Activated T-helper 1 cell treated with anti-CD3 and anti-CD28 coated beads, Interleukin-12 subunit alpha, Interleukin-12 subunit beta, Interleukin-2, Interleukin-4 antibody, amounts not matched to agents 30 ng/mL and 10 ng/mL and 1 ng/mL, durations not matched to agents 14 hours and 24 hours and 36 hours (primary cell): ENCODE measurements around the gene GPC2. TPM values are rescaled to one million over a fixed set of nuclear protein-coding genes. Genes with fewer than 3 reads are reported as not detected.

Experiments
- DNase-seq: peaks from one replicate; pipeline ENCODE4 v3.0.0; 2021; ENCODE audit warnings: low spot score
- H3K27ac Mint-ChIP-seq: one replicate; pipeline ENCODE4 v1.8.0; 2021; ENCODE audit warnings: mild to moderate bottlenecking, mixed read lengths
- H3K27me3 Mint-ChIP-seq: one replicate; pipeline ENCODE4 v1.8.0; 2022; ENCODE audit warnings: mild to moderate bottlenecking, moderate library complexity, mixed read lengths; ENCODE audit not compliant: insufficient read depth
- H3K36me3 Mint-ChIP-seq: one replicate; pipeline ENCODE4 v1.8.0; 2021; ENCODE audit warnings: low read depth, mixed read lengths
- H3K4me1 Mint-ChIP-seq: one replicate; pipeline ENCODE4 v1.8.0; 2021; ENCODE audit warnings: low read depth, mixed read lengths
- H3K4me3 Mint-ChIP-seq: one replicate; pipeline ENCODE4 v1.8.0; 2021; ENCODE audit warnings: mild to moderate bottlenecking, moderate library complexity, mixed read lengths
- H3K9me3 Mint-ChIP-seq: one replicate; pipeline ENCODE4 v1.8.0; 2021; ENCODE audit warnings: mixed read lengths
- intact Hi-C: fragments of 100-400 bp; cut with micrococcal nuclease; formaldehyde crosslinking; loops from one replicate; pipeline ENCODE4 v1.15.1; 2024
- total RNA-seq: library from RNA; stranded (reverse); gene quantifications from 2 replicates; pipeline ENCODE4 v1.2.3, GENCODE V29; 2022

GPC2 gene
- total RNA-seq, 1 donor from 2014 or later = 4.8 TPM

DNA sequence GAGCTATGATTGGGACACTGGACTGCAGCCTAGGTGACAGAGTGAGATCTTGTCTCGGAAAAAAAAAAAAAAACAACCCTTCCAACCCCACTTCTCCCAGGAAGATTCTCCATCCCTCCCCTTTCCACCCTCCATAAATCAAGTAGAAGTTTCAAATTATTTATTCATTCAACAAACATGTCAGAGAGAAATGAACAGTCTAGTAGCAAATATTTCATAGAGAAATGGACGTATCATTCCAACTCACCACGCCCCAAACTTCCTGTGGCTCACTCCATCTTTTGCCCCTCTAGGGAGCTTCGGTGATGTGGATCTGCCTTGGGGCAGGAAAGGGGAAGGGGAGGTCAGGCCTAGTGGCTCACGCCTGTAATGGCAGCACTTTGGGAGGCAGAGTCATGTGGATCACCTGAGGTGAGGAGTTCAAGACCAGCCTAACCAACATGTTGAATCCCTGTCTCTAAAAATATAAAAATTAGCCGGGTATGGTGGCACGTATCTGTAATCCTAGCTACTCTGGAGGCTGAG, 18.0 kb downstream of the GPC2 start:
- peaks cover 22% of the 10 kb centered on the region for H3K36me3 Mint-ChIP-seq
- no peaks in the 10 kb centered on the region for H3K27me3 Mint-ChIP-seq
- H3K4me3 Mint-ChIP-seq = peak overlapping the region; percentile 81
- H3K4me1 Mint-ChIP-seq = peaks cover 56% of the 10 kb centered on the region
- intact Hi-C loops = loop anchor here (2.0 kb wide), 1 partner anchor 114 kb away; no protein-coding TSS in a partner anchor
- DNase-seq = no peak
- H3K9me3 Mint-ChIP-seq = no peaks in the 10 kb centered on the region
- H3K27ac Mint-ChIP-seq = peak overlapping the region; percentile 81

GRCh38 chr7:100158229-100159098, 18.7 kb downstream of the GPC2 start, which contains the start of gene TRAPPC14:
Gene TRAPPC14 (minus strand): TSS chr7:100158723. CDS start chr7:100158499, 224 bp downstream.
- Mint-ChIP-seq H3K27ac (peak within 1 kb of the TSS; percentile 81), H3K4me3 (peak within 1 kb of the TSS; percentile 81), H3K27me3 (no peaks in the 10 kb centered on the region), H3K4me1 (peaks cover 49% of the 10 kb centered on the region), H3K9me3 (no peaks in the 10 kb centered on the region), H3K36me3 (peaks cover 26% of the 10 kb centered on the region)
- intact Hi-C loops = loop anchor here (1.0 to 2.0 kb wide), 4 partner anchors 9 to 114 kb away; partner anchors contain the start of genes GPC2, LAMTOR4 and STAG3
- peak; percentile 89 for DNase-seq

DNA sequence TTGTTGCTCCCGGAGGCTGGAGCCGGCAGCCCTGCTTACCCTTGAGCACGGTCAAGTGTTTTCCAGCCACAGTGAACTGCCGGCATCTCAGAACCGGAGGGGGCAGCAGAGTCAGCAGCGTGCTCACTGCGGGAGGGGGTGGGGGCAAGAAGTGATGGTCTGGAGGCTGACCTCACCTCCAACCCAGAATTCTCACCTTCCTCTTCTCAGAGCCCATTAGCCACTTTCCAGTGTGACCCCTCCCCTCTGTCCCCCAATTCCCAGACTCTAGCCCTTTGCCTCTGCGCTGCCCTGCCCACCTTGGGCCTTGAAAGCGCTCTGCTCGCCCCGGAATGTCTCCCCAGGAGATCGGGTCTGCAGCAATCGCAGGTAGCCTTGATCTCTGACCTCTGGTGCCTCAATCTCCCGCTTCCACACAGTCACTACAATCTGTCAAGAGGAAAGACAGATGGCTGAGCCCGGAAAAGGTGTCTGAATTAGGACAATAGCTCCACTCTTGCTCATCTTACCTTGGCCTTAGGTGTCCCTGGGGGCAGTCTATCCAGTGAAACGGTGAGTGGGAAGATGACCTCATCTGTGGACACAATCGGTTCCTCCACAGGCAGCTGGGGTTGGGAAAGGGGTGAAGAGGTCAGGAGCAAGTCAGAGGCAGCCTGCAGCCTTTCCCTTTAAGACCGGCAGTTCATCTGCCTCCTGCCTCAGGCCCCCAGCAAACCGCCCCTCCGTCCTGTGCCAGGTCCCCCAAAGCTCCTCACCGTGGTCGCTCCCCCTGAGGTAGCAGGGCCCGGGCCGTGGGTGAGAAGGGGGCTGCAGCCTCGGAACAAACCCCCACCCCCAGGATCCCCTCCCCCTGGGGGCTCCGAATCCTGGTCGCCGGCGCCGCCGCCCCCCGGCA, 19.6 kb downstream of the GPC2 start:
- no peak for DNase-seq
- intact Hi-C loops = loop anchor here (1.0 to 2.0 kb wide), 4 partner anchors 9 to 115 kb away; partner anchors contain the start of genes GPC2, LAMTOR4 and STAG3
- peaks cover 29% of the 10 kb centered on the region for H3K36me3 Mint-ChIP-seq
- peak overlapping the region; percentile 81 for H3K4me3 Mint-ChIP-seq
- H3K4me1 Mint-ChIP-seq = peaks cover 43% of the 10 kb centered on the region
- H3K27ac Mint-ChIP-seq = peak overlapping the region; percentile 67
- no peaks in the 10 kb centered on the region for H3K27me3 Mint-ChIP-seq
- H3K9me3 Mint-ChIP-seq = no peaks in the 10 kb centered on the region

- intact Hi-C loops = no loop called here
- H3K4me1 Mint-ChIP-seq = peaks cover 47% of the 10 kb centered on the region
- H3K4me3 Mint-ChIP-seq = peak overlapping the region; percentile 81
- H3K9me3 Mint-ChIP-seq = no peaks in the 10 kb centered on the region
- H3K27ac Mint-ChIP-seq = peak overlapping the region; percentile 67
- peaks cover 34% of the 10 kb centered on the region for H3K36me3 Mint-ChIP-seq
- H3K27me3 Mint-ChIP-seq = no peaks in the 10 kb centered on the region
- DNase-seq = no peak
Observed at GRCh38 chr7:100157069-100157333, 20.2 kb downstream of the GPC2 start.

- Mint-ChIP-seq H3K27me3 (no peaks in the 10 kb centered on the region), H3K27ac (peak overlapping the region; percentile 67), H3K4me1 (peaks cover 44% of the 10 kb centered on the region), H3K4me3 (peak overlapping the region; percentile 81), H3K9me3 (no peaks in the 10 kb centered on the region), H3K36me3 (peaks cover 34% of the 10 kb centered on the region)
- intact Hi-C loops = no loop called here
- no peak for DNase-seq
Observed at GRCh38 chr7:100156331-100157068, 20.7 kb downstream of the GPC2 start.

DNA sequence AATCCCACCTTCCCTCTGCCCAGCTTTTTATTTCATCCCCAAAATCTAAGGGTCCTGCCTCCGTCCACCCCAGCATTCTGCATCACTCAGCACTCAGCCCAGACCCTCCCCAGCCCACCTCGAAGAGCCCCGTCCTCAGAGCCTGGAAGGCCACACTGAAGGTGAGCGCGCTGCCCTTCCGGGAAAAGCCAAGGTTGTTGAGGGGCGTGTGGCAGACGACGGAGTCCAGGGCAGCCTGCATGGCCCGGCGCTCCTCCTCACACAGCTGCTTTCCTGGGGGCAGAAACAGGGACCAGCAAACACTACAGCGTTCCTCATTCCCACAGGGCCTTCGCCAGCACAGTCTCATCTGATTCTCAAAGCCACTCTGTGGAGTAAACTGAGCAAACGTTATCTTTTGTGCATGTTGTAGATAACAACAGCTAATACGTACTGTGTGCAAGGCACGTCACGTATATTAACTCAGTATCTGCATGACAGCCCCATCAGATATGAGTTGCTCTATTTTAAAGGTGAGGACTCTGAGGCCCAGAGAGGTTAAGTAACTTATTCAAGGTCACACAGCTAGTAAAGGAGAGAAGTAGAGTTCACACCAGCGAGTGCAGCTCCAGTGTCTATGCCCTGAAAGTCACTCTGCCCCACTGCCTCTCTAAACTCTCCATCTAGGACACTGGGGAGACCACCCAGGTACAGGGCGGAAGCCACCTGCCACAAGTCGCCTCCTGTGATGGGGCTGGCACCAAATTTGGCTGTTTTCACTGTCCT, 21.4 kb downstream of the GPC2 start:
- H3K9me3 Mint-ChIP-seq = no peaks in the 10 kb centered on the region
- H3K4me3 Mint-ChIP-seq = peak overlapping the region; percentile 19
- peaks cover 43% of the 10 kb centered on the region for H3K4me1 Mint-ChIP-seq

DNA sequence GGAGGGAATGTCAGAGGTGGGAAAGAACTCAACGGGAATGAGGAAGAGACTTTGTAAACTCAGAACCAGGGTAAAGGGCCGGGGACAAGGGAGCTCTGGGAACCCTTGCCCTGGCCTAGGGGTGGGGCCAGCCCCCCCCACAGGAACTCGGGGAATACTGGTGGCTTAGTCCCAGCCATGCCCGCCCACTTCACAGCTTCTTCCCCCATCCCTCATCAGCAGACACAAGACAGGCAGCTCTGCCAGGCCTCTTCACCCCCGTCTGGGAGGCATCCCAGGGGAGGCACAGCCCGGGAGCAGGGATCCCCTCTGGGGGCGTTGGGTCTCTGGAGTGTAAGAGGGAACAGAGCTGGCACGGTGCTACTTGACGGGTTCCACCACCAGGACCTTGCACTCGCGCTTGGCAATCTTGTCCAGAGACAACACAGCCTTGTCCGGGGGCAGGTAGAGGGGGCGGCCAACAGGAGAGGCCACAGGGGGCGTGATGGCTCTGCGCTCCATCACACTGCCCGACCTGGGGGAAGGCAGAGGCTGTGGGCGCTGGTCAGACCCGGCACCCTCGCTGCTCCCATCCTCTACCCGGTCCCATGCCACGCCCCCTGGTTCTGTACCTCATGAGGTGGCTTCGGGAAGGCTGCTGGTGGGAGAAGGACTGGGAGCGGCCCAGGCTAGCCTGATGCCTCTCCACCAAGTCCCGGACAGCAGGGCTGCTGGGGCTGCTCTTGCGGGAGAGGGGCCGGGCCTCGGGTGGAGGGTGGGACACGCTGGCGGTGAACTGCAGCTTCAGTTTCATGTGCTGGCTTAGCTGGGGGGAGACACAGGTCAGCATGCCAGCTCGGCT, 22.3 kb downstream of the GPC2 start:
- H3K9me3 Mint-ChIP-seq = no peaks in the 10 kb centered on the region
- intact Hi-C loops = no loop called here
- H3K27ac Mint-ChIP-seq = no peak overlapping the region
- DNase-seq = no peak
- H3K4me1 Mint-ChIP-seq = peaks cover 51% of the 10 kb centered on the region
- H3K36me3 Mint-ChIP-seq = peaks cover 38% of the 10 kb centered on the region
- H3K4me3 Mint-ChIP-seq = no peak overlapping the region
- no peaks in the 10 kb centered on the region for H3K27me3 Mint-ChIP-seq

More for the DNA sequence above, 21.4 kb downstream of the GPC2 start:
- intact Hi-C loops = no loop called here
- Mint-ChIP-seq H3K27ac (peak overlapping the region; percentile 23), H3K36me3 (peaks cover 34% of the 10 kb centered on the region), H3K27me3 (no peaks in the 10 kb centered on the region)
- DNase-seq = no peak

DNA sequence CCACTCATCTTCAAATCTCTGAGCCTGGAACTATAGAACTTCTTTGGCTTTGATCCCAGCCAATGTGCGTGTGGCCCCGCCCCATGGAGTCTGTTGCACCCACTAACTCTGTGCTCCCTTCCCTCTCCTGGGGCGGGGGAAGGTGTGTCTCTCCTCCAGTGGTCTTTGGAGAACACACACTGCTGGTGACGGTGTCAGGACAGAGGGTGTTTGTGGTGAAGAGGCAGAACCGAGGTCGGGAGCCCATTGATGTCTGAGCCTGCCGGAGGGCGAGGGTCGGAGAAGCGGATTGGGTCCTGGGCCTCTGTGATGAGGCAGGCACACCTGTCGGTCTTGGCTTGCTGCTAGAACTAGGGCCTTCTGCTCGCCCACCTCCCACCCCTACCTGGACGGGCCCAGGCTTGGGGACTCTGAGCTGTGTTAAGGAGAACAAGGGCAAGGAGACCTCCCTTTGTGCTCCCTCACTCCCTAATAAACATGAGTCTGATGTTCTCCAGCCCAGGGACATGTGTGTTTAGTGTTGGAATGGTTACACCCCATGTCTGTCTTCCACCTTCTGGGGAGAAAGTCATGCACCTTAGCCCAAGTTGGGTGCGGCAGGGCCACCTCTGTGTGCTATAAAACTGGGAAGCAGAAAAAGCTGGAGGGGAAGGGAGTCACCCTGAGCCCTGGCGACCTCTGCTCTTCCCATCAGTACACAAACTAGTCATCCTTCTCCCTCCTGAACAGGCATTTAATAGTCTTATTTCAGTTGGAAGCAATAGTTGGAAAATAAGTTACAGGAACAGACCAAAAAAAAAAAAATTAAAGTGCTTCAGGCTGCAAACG, 23.3 kb downstream of the GPC2 start:
- H3K4me3 Mint-ChIP-seq = no peak overlapping the region
- no peak overlapping the region for H3K27ac Mint-ChIP-seq
- no peaks in the 10 kb centered on the region for H3K9me3 Mint-ChIP-seq
- DNase-seq = no peak
- H3K27me3 Mint-ChIP-seq = no peaks in the 10 kb centered on the region
- H3K36me3 Mint-ChIP-seq = peaks cover 38% of the 10 kb centered on the region
- intact Hi-C loops = no loop called here
- H3K4me1 Mint-ChIP-seq = peaks cover 45% of the 10 kb centered on the region

DNA sequence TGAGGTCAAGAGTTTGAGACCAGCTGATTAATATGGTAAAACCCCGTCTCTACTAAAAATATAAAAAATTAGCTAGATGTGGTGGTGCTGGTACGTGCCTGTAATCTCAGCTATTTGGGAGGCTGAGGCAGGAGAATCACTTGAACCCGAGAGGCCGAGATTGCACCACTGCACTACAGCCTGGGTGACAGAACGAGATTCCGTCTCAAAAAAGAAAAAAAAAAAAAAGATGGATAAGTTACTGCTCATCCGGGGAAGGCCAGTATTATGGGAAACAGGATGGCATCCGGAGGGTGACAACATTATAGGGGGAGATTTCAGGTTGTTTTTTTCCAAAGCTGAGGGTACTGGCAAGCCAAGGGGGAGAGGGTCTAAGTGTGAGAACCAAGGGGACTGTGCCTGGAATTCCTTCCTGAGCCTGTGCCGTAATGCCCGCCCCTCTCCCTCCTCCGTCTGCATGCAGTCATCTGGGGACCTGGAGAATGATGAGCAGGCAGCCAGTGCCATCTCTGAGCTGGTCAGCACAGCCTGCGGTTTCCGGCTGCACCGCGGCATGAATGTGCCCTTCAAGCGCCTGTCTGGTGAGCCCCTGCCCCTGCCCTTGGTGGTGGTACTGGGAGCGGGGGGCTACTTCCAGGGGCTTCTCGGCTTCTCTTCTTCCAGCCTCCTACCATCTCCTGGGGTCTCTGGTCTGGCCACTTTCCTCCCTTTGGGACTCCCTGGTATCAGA, 24.1 kb downstream of the GPC2 start:
- Mint-ChIP-seq H3K4me1 (peaks cover 49% of the 10 kb centered on the region), H3K27me3 (no peaks in the 10 kb centered on the region), H3K36me3 (peaks cover 38% of the 10 kb centered on the region), H3K4me3 (no peak overlapping the region), H3K9me3 (no peaks in the 10 kb centered on the region), H3K27ac (peak overlapping the region; percentile 53)
- intact Hi-C loops = no loop called here
- DNase-seq = no peak

DNA sequence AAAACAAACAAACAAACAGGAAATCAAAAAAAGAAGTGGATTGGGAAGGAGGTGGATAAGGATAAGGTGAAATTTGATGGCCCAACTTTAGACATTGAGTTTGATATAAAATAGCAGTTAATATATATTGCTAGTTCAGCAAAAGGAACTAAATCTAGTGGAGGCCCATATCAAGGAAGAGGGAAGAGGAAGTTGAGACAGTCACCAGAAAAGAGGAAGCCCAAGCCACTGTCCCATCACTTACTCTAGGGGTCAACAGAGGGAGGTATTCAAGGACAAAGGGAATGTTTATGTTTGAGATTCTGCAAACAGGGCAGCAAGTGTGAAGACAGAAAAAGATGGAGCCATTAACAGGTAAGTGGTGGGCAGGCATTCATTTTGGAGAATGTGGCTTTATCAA, 24.8 kb downstream of the GPC2 start:
- H3K4me3 Mint-ChIP-seq = no peak overlapping the region
- H3K27ac Mint-ChIP-seq = peak overlapping the region; percentile 62
- peaks cover 45% of the 10 kb centered on the region for H3K4me1 Mint-ChIP-seq

More for the DNA sequence above, 24.8 kb downstream of the GPC2 start:
- Mint-ChIP-seq H3K36me3 (peaks cover 34% of the 10 kb centered on the region), H3K9me3 (no peaks in the 10 kb centered on the region), H3K27me3 (no peaks in the 10 kb centered on the region)
- intact Hi-C loops = no loop called here
- DNase-seq = no peak
